ENCODE data around the gene PTX4.

The PTX4 gene

DNA sequence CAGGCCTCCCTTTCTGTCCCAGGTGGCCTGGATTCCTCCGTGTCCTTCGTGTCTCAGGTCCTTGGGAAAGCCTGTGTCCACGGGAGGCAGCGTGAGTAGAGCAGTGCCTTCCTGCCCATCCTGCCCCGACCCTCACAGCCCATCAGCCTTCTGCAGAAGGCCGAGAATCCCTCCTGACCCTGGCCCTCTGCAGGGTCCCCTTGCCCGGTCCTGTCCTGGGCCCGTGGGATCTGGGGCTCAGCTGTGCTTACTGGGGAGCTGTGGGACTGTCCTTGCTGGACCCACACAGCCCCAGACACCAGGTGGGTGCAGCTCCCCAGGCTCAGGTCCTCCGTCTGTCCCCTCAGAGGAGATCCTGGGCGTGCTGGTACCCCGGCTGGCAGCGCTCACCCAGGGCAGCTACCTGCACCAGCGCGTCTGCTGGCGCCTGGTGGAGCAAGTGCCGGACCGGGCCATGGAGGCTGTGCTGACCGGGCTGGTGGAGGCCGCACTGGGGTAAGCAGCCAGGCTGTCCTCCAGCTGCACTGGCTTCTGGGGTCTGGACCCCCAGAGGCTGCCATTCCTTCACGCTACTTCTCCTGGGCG is 8.4 kb upstream of the PTX4 start:
- no peaks in the 10 kb centered on the region for H3K9me3 ChIP-seq (ENCODE audit: control insufficient read depth, low read length)
- no peak overlapping the region for H3K4me3 ChIP-seq (ENCODE audit: extremely low read depth, insufficient read depth, low read length, poor library complexity, severe bottlenecking)
- peaks cover 8% of the 10 kb centered on the region for H3K4me1 ChIP-seq (ENCODE audit: control insufficient read depth, insufficient read depth, low read length, poor library complexity, severe bottlenecking)
- no peak overlapping the region for H3K27ac ChIP-seq (ENCODE audit: low read depth, low read length, severe bottlenecking)
- H3K36me3 ChIP-seq (ENCODE audit: control insufficient read depth, insufficient read depth, low read length) = peaks cover 63% of the 10 kb centered on the region
- 91 to 93% methylated on average over 21 of the region's 21 CpGs for WGBS, 2 experiments (ENCODE audit: insufficient coverage in 2 of 2)

DNA sequence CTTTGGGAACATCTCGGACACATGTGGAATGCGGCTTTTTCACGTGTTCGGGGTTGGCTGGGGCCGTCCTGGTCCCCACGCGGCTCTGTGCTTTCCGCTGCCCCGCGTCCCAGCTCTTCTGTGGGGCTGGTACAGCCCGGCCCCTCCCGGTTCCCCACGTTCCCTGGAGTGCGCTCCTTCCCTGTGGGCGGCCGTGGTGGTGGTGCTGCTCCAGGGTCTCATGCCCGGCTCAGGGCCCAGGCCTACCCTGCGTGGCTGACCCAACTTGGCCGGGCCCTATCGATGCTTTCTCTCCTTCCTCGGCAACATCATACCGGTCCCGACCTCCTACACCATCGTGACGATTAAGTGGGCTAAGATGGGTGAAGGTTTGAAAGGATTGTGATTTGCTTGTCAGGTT is 7.7 kb upstream of the PTX4 start:
- Histone ChIP-seq H3K36me3 (ENCODE audit: control insufficient read depth, insufficient read depth, low read length) (peaks cover 57% of the 10 kb centered on the region), H3K4me3 (ENCODE audit: extremely low read depth, insufficient read depth, low read length, poor library complexity, severe bottlenecking) (no peak overlapping the region), H3K9me3 (ENCODE audit: control insufficient read depth, low read length) (no peaks in the 10 kb centered on the region), H3K27ac (ENCODE audit: low read depth, low read length, severe bottlenecking) (no peak overlapping the region), H3K4me1 (ENCODE audit: control insufficient read depth, insufficient read depth, low read length, poor library complexity, severe bottlenecking) (peaks cover 8% of the 10 kb centered on the region)
- WGBS, 2 experiments (ENCODE audit: insufficient coverage in 2 of 2) = 94 to 96% methylated on average over 20 to 22 of the region's 25 CpGs

DNA sequence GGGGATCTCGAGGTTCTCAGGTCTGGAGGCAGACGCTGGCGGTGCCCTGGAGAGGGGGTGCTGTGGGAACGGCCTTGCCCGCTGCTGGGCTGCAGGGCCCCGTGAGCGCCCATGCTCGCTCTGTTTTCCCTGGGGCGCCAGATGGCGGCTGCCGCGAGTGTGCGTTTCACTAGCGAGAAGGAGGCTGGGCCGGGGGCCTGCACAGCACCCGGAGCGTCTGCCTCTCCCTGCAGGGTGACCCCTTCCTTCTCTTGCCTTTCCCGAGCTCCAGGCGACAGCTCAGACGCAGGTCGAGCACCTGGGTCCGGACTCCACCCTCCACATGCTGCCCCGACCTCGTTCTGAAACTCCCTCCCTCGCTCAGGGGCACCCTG is 7.1 kb upstream of the PTX4 start:
- peaks cover 8% of the 10 kb centered on the region for H3K4me1 ChIP-seq (ENCODE audit: control insufficient read depth, insufficient read depth, low read length, poor library complexity, severe bottlenecking)
- H3K9me3 ChIP-seq (ENCODE audit: control insufficient read depth, low read length) = no peaks in the 10 kb centered on the region
- H3K36me3 ChIP-seq (ENCODE audit: control insufficient read depth, insufficient read depth, low read length) = peaks cover 52% of the 10 kb centered on the region
- no peak overlapping the region for H3K4me3 ChIP-seq (ENCODE audit: extremely low read depth, insufficient read depth, low read length, poor library complexity, severe bottlenecking)
- no peak overlapping the region for H3K27ac ChIP-seq (ENCODE audit: low read depth, low read length, severe bottlenecking)
- 92 to 97% methylated on average over 25 of the region's 25 CpGs for WGBS, 2 experiments (ENCODE audit: insufficient coverage in 2 of 2)

DNA sequence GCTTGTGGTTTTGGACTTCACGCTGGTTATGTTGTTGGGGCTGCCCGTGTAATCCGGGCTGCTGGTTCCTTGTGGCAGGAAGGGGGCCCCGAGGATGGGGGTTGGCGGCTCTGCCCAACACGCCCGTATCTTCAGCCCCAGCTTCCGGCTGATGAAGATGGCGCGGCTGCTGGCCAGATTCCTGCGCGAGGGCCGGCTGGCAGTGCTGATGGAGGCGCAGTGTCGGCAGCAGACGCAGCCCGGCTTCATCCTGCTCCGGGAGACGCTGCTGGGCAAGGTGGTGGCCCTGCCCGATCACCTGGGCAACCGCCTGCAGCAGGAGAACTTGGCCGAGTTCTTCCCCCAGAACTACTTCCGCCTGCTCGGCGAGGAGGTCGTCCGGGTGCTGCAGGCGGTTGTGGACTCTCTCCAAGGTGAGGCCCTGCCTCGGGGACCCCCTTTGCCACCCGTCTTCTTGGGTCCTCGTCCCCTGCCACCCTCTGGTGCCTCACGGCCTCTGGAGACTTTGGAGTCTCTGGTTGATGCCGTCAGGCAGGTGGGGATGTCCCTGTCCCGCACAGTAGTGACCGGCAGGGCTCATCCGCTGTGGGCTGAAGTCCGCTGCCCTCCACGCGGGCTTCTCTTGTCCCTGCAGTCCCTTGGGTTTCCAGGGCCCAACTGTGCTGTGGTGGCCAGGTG is 6.6 kb upstream of the PTX4 start:
- Histone ChIP-seq H3K9me3 (ENCODE audit: control insufficient read depth, low read length) (no peaks in the 10 kb centered on the region), H3K27ac (ENCODE audit: low read depth, low read length, severe bottlenecking) (no peak overlapping the region), H3K4me1 (ENCODE audit: control insufficient read depth, insufficient read depth, low read length, poor library complexity, severe bottlenecking) (peaks cover 8% of the 10 kb centered on the region), H3K4me3 (ENCODE audit: extremely low read depth, insufficient read depth, low read length, poor library complexity, severe bottlenecking) (no peak overlapping the region), H3K36me3 (ENCODE audit: control insufficient read depth, insufficient read depth, low read length) (peaks cover 47% of the 10 kb centered on the region)
- 95 to 96% methylated on average over 29 to 39 of the region's 39 CpGs for WGBS, 2 experiments (ENCODE audit: insufficient coverage in 2 of 2)

- H3K9me3 ChIP-seq (ENCODE audit: control insufficient read depth, low read length) = no peaks in the 10 kb centered on the region
- H3K4me1 ChIP-seq (ENCODE audit: control insufficient read depth, insufficient read depth, low read length, poor library complexity, severe bottlenecking) = peaks cover 8% of the 10 kb centered on the region
- WGBS, 2 experiments (ENCODE audit: insufficient coverage in 2 of 2) = 96 to 97% methylated on average over 10 to 13 of the region's 13 CpGs
- H3K4me3 ChIP-seq (ENCODE audit: extremely low read depth, insufficient read depth, low read length, poor library complexity, severe bottlenecking) = peak overlapping the region; percentile 76
- H3K27ac ChIP-seq (ENCODE audit: low read depth, low read length, severe bottlenecking) = no peak overlapping the region
- peaks cover 42% of the 10 kb centered on the region for H3K36me3 ChIP-seq (ENCODE audit: control insufficient read depth, insufficient read depth, low read length)
Measured at GRCh38 chr16:1494711-1495110, 6.0 kb upstream of the PTX4 start.

- Histone ChIP-seq H3K4me1 (ENCODE audit: control insufficient read depth, insufficient read depth, low read length, poor library complexity, severe bottlenecking) (peaks cover 8% of the 10 kb centered on the region), H3K4me3 (ENCODE audit: extremely low read depth, insufficient read depth, low read length, poor library complexity, severe bottlenecking) (peak overlapping the region; percentile 76), H3K36me3 (ENCODE audit: control insufficient read depth, insufficient read depth, low read length) (peaks cover 42% of the 10 kb centered on the region), H3K9me3 (ENCODE audit: control insufficient read depth, low read length) (no peaks in the 10 kb centered on the region), H3K27ac (ENCODE audit: low read depth, low read length, severe bottlenecking) (no peak overlapping the region)
- 47 to 51% methylated on average over 22 of the region's 25 CpGs for WGBS, 2 experiments (ENCODE audit: insufficient coverage in 2 of 2)
Measured at GRCh38 chr16:1494129-1494640, 5.4 kb upstream of the PTX4 start.

DNA sequence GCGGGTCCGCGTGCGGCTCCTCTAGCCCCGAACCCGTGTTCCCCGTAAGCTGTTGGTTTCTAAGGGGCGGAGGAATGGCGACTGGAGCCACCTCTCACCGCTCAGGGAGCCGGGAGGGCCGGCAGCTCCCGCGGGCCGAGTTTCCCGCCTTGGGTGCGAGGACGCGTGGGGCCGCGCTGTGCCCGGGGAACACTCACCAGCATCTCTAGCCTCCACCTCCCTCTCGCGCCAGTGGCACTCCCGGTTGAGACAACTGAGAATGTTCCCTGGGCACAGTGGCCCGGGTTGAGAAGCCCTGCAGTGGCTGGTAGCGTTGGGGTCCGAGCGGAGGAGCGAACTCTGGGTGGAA is 5.0 kb upstream of the PTX4 start:
- peaks cover 37% of the 10 kb centered on the region for H3K36me3 ChIP-seq (ENCODE audit: control insufficient read depth, insufficient read depth, low read length)
- H3K9me3 ChIP-seq (ENCODE audit: control insufficient read depth, low read length) = no peaks in the 10 kb centered on the region
- no peak overlapping the region for H3K27ac ChIP-seq (ENCODE audit: low read depth, low read length, severe bottlenecking)
- H3K4me1 ChIP-seq (ENCODE audit: control insufficient read depth, insufficient read depth, low read length, poor library complexity, severe bottlenecking) = peaks cover 8% of the 10 kb centered on the region
- WGBS, 2 experiments (ENCODE audit: insufficient coverage in 2 of 2) = 0 to 2% methylated on average over 26 to 28 of the region's 30 CpGs
- H3K4me3 ChIP-seq (ENCODE audit: extremely low read depth, insufficient read depth, low read length, poor library complexity, severe bottlenecking) = peak overlapping the region; percentile 76

GRCh38 chr16:1492923-1493745 is 4.4 kb upstream of the PTX4 start, which contains the start of gene TELO2:
Gene TELO2, plus strand, starts transcription at chr16:1493360. Its CDS starts 922 bp downstream, at chr16:1494282.
- peak within 1 kb of the TSS; percentile 86 for H3K27ac ChIP-seq (ENCODE audit: low read depth, low read length, severe bottlenecking)
- H3K9me3 ChIP-seq (ENCODE audit: control insufficient read depth, low read length) = no peaks in the 10 kb centered on the region
- 2 to 3% methylated on average over 63 to 68 of the region's 89 CpGs for WGBS, 2 experiments (ENCODE audit: insufficient coverage in 2 of 2)
- H3K4me1 ChIP-seq (ENCODE audit: control insufficient read depth, insufficient read depth, low read length, poor library complexity, severe bottlenecking) = peaks cover 8% of the 10 kb centered on the region
- H3K4me3 ChIP-seq (ENCODE audit: extremely low read depth, insufficient read depth, low read length, poor library complexity, severe bottlenecking) = peak within 1 kb of the TSS; percentile 76
- peaks cover 31% of the 10 kb centered on the region for H3K36me3 ChIP-seq (ENCODE audit: control insufficient read depth, insufficient read depth, low read length)

- no peaks in the 10 kb centered on the region for H3K9me3 ChIP-seq (ENCODE audit: control insufficient read depth, low read length)
- H3K4me3 ChIP-seq (ENCODE audit: extremely low read depth, insufficient read depth, low read length, poor library complexity, severe bottlenecking) = peak overlapping the region; percentile 76
- WGBS, 2 experiments (ENCODE audit: insufficient coverage in 2 of 2) = 94 to 95% methylated on average over 21 to 22 of the region's 23 CpGs
- peaks cover 8% of the 10 kb centered on the region for H3K4me1 ChIP-seq (ENCODE audit: control insufficient read depth, insufficient read depth, low read length, poor library complexity, severe bottlenecking)
- H3K36me3 ChIP-seq (ENCODE audit: control insufficient read depth, insufficient read depth, low read length) = peaks cover 24% of the 10 kb centered on the region
- peak overlapping the region; percentile 86 for H3K27ac ChIP-seq (ENCODE audit: low read depth, low read length, severe bottlenecking)
Measured at GRCh38 chr16:1492082-1492922, 3.6 kb upstream of the PTX4 start.

- Histone ChIP-seq H3K9me3 (ENCODE audit: control insufficient read depth, low read length) (no peaks in the 10 kb centered on the region), H3K36me3 (ENCODE audit: control insufficient read depth, insufficient read depth, low read length) (peaks cover 14% of the 10 kb centered on the region), H3K4me1 (ENCODE audit: control insufficient read depth, insufficient read depth, low read length, poor library complexity, severe bottlenecking) (peaks cover 8% of the 10 kb centered on the region), H3K4me3 (ENCODE audit: extremely low read depth, insufficient read depth, low read length, poor library complexity, severe bottlenecking) (no peak overlapping the region), H3K27ac (ENCODE audit: low read depth, low read length, severe bottlenecking) (no peak overlapping the region)
- 82 to 84% methylated on average over 12 of the region's 12 CpGs for WGBS, 2 experiments (ENCODE audit: insufficient coverage in 2 of 2)
Measured at GRCh38 chr16:1491327-1491726, 2.6 kb upstream of the PTX4 start.

Data from mesodermal cell (in vitro differentiated cells).